Measurements from ENCODE around the gene ARAP2.

The ARAP2 gene

DNA sequence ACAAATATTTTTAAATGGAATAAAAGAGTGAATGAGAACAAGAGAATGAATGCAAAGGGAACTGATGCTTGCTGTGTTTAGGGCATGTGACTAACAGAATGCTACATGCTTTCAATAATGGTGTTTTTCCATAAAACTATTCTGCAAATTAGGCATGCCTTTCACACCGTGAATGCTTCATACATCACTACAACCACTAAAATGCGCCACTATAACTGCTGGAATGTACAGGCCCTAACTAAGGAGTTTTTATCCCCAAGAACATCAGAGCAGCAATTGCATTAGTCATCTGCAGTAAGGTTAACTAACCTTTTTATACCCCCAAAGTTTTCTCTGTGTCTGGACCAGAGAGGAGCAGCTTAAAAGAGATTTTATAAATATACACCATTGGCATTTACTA lies 190.4 kb downstream of the ARAP2 start:
- TF ChIP-seq POLR2AphosphoS5 (IDR thresholded peaks at IDR 0.05; ENCODE audit: low read depth, low read length): no peak
- TF ChIP-seq SIN3A (IDR thresholded peaks at IDR 0.05; ENCODE audit: borderline replicate concordance, insufficient read depth, low read length): no peak
- TF ChIP-seq TAF1 (IDR thresholded peaks at IDR 0.05; ENCODE audit: borderline replicate concordance, insufficient read depth, low read length): no peak
- TF ChIP-seq FOXP2 (optimal IDR thresholded peaks at IDR 0.05; ENCODE audit: borderline replicate concordance, extremely low read depth, extremely low read length, insufficient read depth): no peak
- TF ChIP-seq, protein P1, sequence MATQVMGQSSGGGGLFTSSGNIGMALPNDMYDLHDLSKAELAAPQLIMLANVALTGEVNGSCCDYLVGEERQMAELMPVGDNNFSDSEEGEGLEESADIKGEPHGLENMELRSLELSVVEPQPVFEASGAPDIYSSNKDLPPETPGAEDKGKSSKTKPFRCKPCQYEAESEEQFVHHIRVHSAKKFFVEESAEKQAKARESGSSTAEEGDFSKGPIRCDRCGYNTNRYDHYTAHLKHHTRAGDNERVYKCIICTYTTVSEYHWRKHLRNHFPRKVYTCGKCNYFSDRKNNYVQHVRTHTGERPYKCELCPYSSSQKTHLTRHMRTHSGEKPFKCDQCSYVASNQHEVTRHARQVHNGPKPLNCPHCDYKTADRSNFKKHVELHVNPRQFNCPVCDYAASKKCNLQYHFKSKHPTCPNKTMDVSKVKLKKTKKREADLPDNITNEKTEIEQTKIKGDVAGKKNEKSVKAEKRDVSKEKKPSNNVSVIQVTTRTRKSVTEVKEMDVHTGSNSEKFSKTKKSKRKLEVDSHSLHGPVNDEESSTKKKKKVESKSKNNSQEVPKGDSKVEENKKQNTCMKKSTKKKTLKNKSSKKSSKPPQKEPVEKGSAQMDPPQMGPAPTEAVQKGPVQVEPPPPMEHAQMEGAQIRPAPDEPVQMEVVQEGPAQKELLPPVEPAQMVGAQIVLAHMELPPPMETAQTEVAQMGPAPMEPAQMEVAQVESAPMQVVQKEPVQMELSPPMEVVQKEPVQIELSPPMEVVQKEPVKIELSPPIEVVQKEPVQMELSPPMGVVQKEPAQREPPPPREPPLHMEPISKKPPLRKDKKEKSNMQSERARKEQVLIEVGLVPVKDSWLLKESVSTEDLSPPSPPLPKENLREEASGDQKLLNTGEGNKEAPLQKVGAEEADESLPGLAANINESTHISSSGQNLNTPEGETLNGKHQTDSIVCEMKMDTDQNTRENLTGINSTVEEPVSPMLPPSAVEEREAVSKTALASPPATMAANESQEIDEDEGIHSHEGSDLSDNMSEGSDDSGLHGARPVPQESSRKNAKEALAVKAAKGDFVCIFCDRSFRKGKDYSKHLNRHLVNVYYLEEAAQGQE (IDR thresholded peaks at IDR 0.05; ENCODE audit: insufficient read depth in 1 of 2, low read depth in 2 of 2, low read length in 2 of 2): no peak

DNA sequence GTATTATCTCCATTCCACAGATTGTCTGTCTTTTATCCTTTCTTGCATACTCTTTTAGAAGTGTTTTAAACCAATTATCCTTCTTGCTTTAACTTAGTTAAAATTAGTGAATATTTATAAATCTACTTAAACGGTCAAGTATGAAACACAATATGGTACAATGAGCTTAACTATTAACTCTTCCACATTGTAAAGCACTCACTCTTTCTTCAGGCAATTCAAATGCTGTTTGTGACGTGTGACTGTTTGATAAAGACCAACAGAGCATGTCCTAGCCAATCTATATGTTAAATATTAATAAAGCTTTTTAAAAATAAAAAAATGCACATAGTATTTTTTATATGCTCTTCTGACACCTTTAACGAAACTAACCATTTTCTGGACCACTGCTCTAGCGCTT lies 192.7 kb downstream of the ARAP2 start:
- TF ChIP-seq FOXP2 (optimal IDR thresholded peaks at IDR 0.05; ENCODE audit: borderline replicate concordance, extremely low read depth, extremely low read length, insufficient read depth) (no peak), TAF1 (IDR thresholded peaks at IDR 0.05; ENCODE audit: borderline replicate concordance, insufficient read depth, low read length) (no peak), SIN3A (IDR thresholded peaks at IDR 0.05; ENCODE audit: borderline replicate concordance, insufficient read depth, low read length) (no peak), POLR2AphosphoS5 (IDR thresholded peaks at IDR 0.05; ENCODE audit: low read depth, low read length) (no peak)
- TF ChIP-seq, protein P1 (IDR thresholded peaks at IDR 0.05; ENCODE audit: insufficient read depth in 1 of 2, low read depth in 2 of 2, low read length in 2 of 2): no peak

DNA sequence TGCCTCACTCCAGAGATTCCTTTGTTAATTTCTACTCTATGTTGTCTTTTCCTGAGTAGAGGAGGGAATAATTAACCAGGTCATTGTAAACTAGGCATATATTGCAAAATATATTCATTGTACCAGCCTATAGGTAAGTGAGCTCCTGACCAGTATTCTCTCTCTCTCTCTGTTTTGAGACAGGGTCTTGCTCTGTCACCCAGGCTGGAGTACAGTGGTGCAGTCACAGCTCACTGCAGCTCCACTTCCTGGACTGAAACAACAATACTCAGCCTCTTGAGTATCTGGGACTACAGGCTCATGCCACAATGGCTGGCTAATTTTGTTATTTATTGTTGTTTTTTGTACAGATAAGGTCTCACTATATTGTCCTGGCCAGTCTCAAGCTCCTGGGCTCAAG lies 198.3 kb downstream of the ARAP2 start:
- TF ChIP-seq, protein P1 (IDR thresholded peaks at IDR 0.05; ENCODE audit: insufficient read depth in 1 of 2, low read depth in 2 of 2, low read length in 2 of 2): no peak
- no peak for TF ChIP-seq TAF1 (IDR thresholded peaks at IDR 0.05; ENCODE audit: borderline replicate concordance, insufficient read depth, low read length)
- TF ChIP-seq FOXP2 (optimal IDR thresholded peaks at IDR 0.05; ENCODE audit: borderline replicate concordance, extremely low read depth, extremely low read length, insufficient read depth): no peak
- TF ChIP-seq SIN3A (IDR thresholded peaks at IDR 0.05; ENCODE audit: borderline replicate concordance, insufficient read depth, low read length): no peak
- no peak for TF ChIP-seq POLR2AphosphoS5 (IDR thresholded peaks at IDR 0.05; ENCODE audit: low read depth, low read length)

DNA sequence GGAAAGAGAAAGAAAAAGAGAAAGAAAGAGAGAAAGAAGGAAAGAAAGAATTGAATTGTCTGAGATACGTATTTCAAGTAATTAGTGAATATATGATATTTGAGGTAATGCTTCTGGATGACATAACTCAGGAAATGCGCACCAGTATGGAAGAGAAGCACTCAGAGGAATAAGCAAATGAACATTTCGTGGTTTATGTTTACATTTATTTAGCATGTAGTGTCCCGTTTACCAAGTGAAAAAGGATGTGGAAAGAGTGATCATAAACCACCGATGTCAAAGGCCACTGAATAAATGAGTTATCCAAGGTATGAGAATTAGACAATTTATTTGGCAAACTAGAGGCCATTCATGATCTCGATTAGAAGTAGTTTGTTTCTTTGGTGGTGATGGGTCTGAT lies 200.4 kb downstream of the ARAP2 start:
- TF ChIP-seq SIN3A (IDR thresholded peaks at IDR 0.05; ENCODE audit: borderline replicate concordance, insufficient read depth, low read length): no peak
- TF ChIP-seq, protein P1 (IDR thresholded peaks at IDR 0.05; ENCODE audit: insufficient read depth in 1 of 2, low read depth in 2 of 2, low read length in 2 of 2): no peak
- TF ChIP-seq POLR2AphosphoS5 (IDR thresholded peaks at IDR 0.05; ENCODE audit: low read depth, low read length): no peak
- TF ChIP-seq FOXP2 (optimal IDR thresholded peaks at IDR 0.05; ENCODE audit: borderline replicate concordance, extremely low read depth, extremely low read length, insufficient read depth): no peak

DNA sequence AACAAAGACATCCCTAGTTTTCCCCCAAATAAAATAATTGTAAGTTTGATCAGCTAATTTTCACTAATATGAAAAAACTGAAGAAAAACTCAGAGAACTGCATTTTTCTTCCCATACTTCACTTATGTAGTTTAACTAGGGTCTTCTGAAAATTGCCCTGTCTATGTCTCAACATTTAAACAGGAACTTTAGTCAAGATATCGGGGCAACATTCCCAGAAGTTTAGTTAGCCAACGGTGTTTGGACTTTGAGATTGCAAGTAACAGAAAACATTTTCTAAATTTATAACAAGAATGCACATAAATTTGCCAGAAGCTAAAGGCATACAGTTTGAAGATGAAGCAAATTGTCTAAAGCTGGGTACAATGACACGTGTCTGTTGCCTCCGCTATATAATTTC lies 201.1 kb downstream of the ARAP2 start:
- TF ChIP-seq SIN3A (IDR thresholded peaks at IDR 0.05; ENCODE audit: borderline replicate concordance, insufficient read depth, low read length) (no peak), TAF1 (IDR thresholded peaks at IDR 0.05; ENCODE audit: borderline replicate concordance, insufficient read depth, low read length) (no peak), POLR2AphosphoS5 (IDR thresholded peaks at IDR 0.05; ENCODE audit: low read depth, low read length) (no peak), FOXP2 (optimal IDR thresholded peaks at IDR 0.05; ENCODE audit: borderline replicate concordance, extremely low read depth, extremely low read length, insufficient read depth) (no peak)
- TF ChIP-seq, protein P1 (IDR thresholded peaks at IDR 0.05; ENCODE audit: insufficient read depth in 1 of 2, low read depth in 2 of 2, low read length in 2 of 2): no peak

Data from PFSK-1 (cell line).